Stimulated activated CD4-positive, alpha-beta T cell treated with anti-CD3 and anti-CD28 coated beads, Interleukin-12 subunit alpha, Interleukin-12 subunit beta, amount 100 ng/mL, for 48 hours (primary cell): ENCODE results near the gene EMSY.

ENCODE experiments used
- DNase-seq, 3 donors: peaks; one replicate each; pipeline ENCODE4 v3.0.0-alpha.2; 2020; ENCODE audit warnings: low read depth in 2 of 3, low spot score in 1 of 3

EMSY gene

GRCh38 chr11:76453248-76453647 is 8.4 kb downstream of the EMSY start:
- no peak for DNase-seq

DNA sequence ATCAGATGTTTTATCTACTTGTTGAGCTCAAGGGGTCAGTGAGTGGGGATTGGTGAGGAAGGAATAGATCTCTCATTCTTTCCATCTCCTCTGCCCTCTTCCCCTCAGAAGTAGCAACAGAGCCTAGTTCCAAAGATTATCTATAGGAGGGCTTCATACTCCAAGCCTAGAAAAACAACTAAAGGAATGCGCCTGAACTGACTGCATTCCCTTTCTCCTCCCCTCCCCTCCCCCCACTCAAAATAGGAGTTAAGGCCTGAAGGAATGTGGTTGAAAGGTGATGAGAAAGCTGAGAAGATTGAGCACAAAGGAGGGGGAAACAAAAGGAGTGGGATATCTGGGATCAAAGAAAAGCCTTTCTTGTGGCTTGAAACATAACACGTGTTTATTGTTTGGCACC is 10.5 kb downstream of the EMSY start:
- no peak for DNase-seq

DNA sequence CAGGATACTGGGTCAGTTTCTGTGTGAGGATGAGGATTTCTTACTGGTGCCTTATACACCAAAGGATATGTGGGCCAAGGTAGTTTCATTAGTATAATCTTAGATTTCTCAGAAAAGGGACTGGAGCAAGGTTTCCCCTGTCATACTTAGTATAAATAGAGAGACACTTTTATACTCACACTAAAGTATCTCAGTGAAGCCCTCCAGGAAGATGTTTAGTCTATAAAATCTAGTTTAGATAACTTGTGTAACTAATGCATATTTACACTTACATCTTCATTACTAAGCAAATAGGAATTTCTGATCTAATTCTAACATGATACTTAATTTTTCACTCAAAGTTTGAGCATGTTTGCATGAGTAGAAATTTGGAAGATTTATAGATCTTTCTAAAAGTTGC is 11.1 kb downstream of the EMSY start:
- no peak for DNase-seq

DNA sequence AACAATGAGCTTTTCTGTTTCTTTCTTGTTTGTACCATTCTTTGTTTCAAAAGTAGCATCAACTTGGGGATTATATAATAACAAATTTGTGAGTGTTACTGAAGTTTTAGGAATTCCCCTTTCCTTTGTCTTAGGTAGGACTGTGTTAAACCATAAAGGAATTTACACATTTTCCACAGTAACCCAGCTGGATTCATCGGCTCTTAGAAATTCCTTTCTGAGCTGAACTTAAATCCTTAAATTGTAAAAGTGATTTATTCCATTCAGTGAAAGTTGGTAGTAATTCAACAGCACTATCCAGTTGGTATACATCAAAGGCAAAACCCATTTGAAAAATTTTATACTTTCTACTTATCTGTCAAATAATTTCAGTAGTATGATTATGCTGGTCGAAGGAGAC is 11.8 kb downstream of the EMSY start:
- DNase-seq: no peak

GRCh38 chr11:76459299-76459698 is 14.5 kb downstream of the EMSY start:
- DNase-seq: no peak

DNA sequence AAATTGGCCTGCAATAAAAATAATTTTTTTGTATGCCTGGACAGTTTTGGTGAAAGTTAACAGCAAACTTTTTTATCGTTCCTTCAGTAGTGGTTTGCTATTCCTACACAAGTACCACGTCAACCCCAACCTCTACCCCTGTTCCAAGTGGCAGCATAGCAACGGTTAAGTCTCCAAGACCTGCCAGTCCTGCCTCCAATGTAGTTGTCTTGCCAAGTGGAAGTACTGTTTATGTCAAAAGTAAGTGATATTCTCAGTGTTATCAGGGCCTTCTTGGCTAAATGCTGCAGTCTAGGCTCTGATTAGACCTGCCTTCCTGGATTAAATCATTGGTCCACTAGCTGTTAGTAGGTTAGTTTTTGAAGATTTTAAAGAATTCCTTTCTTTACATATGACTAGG is 15.0 kb downstream of the EMSY start:
- DNase-seq: no peak

GRCh38 chr11:76462317-76462716 is 17.5 kb downstream of the EMSY start:
- no peak for DNase-seq

- no peak for DNase-seq
Measured at GRCh38 chr11:76465701-76466100, 20.9 kb downstream of the EMSY start.

- DNase-seq: no peak
Measured at GRCh38 chr11:76466666-76467065, 21.8 kb downstream of the EMSY start.

GRCh38 chr11:76469141-76469540 is 24.3 kb downstream of the EMSY start:
- no peak for DNase-seq

- no peak for DNase-seq
Measured at GRCh38 chr11:76471382-76471781, 26.6 kb downstream of the EMSY start.

DNA sequence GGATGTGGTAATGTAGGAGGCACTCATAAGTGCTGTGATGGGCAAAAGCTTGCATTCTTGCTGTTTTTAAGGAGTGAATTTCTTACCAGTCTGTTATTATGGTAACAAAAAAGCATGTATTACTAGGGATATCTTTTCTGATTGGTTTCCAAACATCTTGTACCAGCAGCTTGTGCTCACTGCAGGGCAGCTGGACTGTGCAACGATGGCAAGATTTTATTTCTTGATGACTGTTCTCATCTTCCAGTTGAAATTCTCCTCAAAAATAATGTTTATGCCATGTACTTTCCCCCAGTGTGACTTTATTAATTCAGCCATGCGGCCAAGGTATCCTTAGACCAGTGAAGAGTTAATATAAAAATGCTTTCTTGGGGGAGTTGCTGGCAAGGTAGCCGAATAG is 35.4 kb downstream of the EMSY start:
- no peak for DNase-seq

DNA sequence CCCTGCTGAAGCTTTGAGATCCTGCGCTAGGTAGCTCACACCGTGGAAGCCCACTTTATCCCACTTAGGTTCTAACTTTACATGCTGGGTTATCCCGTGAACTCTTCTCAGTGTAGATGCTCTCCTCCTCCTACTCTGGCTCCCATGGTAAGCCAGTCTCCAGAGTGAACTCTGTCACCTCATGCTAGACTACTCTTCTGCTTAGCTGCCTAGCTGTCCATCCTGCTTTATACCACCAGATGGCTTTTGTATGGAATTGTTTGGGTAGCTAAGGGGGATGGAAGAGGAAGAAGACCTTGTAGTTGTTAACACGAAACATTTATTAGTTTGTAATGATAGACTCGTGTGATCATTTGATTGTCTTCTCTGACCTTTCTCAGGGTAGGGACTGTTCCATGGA is 46.8 kb downstream of the EMSY start:
- no peak for DNase-seq

DNA sequence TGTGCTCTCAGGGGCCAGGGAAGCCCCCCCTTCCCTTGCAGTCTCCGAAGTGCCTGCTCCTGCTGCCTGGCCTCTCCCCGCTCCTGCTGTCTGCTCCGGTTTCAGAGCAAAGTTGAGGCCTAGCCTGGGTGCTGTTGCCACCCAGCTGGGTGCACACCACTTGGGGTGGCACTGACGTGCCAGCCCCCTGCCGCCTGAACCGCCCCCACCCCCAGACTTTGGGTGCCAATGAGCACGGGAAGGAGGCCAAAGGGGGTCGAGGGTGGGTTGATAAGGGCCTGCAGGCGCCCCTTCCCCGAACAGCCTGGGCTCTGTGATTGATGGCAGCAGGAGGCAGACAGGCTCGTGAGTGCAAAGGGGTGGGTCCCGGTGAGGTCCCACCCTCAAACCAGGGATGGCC is 48.2 kb downstream of the EMSY start:
- DNase-seq: no peak

DNA sequence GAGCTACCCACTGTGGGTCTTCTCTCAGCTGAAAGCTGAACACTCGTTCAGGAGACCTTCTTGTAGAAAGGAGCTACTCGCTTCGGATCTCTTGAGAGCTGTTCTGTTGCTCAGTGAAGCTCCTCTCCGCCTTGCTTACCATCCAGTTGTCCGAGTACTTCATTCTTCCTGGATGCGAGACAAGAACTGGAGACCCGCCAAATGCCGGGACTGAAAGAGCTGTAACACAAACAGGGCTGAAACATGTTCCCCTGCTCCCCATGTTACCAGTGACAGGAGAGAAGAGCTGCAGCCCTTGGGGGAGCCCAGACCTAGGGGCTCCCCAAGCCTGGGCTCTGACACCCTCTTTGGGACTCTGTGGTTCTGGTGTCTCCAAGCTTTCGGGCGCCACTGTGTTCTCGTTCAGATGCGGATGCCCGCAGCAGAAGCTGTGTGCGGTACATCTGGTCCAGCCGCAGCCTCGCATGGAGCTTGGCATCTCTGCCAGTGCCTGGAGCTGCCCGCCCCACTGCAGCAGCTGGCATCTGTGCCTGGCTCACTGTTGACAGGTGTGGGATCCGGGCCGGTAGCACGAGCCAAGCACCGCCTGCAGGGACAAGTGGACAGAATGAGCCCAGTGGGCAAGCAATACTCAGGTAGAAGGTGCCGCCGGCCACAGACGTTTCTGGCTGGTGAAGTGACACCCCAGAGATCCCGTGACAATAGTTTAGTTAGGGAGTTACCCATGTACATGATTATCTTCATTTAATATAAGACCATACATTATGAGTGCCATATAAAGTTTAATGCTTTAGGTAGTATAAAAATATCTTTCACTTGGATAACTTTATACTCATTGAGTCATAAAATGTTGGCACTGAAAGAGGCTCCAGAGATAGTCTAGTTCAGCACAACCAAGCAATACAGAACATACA is 49.1 kb downstream of the EMSY start:
- DNase-seq: no peak

GRCh38 chr11:76495019-76495418 is 50.2 kb downstream of the EMSY start:
- no peak for DNase-seq

DNA sequence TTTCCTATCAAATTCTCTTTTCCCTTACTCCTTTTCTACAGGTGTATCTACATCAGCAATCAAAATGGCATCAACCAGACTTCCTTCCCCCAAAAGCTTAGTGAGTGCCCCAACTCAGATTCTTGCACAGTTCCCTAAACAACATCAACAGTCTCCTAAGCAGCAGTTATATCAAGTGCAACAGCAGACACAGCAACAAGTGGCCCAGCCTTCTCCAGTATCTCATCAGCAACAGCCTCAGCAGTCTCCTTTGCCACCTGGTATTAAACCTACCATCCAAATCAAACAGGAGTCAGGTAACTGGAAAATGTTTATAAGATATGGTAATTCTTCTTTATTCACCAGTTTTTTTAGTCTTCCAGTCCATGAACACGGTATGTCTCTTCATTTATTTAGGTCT is 51.4 kb downstream of the EMSY start:
- DNase-seq: no peak

DNA sequence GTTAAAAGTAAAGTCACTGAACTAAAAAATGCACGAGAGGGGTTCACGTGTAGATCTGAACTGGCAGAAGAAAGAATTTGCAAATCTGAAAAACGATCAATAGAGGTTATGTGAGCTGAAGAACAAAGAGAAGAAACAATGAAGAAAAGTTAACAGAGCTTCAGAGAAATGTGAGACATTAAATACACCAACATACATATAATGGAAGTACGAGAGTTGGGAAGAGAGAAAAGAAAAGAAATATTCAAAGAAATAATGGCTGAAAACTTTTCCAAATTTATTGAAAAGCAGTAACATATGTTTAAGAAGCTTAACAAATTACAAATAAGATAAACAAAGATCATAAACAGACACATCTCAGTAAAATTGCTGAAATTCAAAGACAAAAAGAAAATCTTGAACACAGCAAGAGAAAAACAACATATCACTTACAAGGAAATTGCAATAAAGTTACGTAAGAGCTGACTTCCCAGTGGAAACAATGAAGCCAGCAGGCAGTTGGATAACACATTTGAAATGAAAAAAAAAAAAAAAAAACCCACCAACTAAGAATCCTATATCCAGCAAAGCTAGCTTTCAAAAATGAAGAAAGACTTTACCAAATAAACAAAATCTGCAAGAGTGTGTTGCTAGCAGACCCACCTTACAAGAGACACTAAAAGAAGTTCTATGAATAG is 56.8 kb downstream of the EMSY start:
- no peak for DNase-seq

DNA sequence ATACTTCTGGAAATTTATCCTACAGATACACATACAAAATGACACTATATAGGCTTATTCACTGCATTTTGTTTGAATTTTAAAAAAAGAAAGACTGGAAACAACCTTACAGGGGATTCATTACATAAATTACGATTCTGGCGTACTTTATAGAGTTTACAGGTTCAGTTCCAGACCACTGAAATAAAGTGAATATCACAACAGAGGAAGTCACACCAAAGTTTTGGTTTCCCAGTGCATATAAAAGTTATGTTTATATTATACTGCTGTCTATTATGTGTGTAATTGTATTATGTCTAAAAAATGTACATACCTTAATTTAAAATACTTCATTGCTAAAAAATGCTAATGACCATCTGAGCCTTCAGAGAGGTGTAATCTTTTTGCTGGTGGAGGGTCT is 62.0 kb downstream of the EMSY start:
- no peak for DNase-seq

DNA sequence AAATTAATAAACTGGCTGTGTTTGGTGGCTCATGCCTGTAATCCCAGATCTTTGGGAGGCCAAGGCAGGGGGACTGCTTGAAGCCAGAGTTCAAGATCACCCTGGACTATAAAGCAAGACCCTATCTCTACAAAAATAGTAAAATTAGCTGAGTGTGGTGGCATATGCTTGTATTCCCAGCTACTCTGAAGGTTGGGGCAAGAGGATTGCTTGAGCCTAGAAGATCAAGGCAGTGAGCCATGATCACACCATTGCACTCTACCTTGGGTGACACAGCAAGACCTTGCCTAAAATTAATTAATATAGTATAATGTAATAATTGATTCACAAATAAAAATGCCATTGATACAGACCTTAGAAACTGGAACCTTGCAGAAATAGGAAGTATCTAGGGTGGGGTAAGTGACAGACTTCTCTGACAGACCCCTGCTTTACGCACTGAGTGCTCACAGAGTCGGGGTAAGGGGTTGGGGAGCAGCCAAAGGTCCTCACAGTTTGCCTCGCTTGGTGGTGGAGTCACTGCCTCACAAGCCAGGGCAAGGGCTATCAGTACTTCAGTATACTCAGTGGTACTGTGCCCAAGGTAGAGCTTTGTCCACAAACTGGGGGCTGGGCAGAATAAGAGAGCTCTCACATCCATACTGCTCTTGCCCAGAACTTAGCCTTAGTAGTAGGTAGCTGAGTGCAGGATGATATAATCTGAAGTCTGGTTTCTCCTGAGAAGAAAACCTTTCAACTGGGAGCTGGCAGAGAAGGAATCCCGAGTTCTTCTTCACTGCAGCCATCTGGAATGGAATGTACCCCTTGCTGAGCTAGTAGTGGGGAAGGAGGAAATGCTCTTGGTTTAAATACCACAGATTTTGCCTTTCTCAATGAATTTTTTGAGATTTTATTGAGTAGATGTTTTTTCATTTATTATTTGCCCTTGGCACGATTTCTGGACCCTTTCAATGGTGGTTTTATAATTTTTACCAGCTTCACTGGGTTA is 65.5 kb downstream of the EMSY start:
- DNase-seq: no peak

GRCh38 chr11:76512851-76513653 is 68.2 kb downstream of the EMSY start:
- DNase-seq: no peak
